ENCODE measurements around the gene GSN.

The GSN gene

GRCh38 chr9:121273064-121273775 is 5.3 kb downstream of the GSN start:
- no peak for DNase-seq

- no peak for DNase-seq
These were observed 6.9 kb downstream of the GSN start for GRCh38 chr9:121274851-121275250.

- no peak for DNase-seq
These were observed 8.1 kb downstream of the GSN start for GRCh38 chr9:121275781-121276658.

- DNase-seq, result no peak
These were observed 9.1 kb downstream of the GSN start for GRCh38 chr9:121277026-121277425.

GRCh38 chr9:121277518-121278295 is 9.7 kb downstream of the GSN start:
- DNase-seq, result no peak

GRCh38 chr9:121278477-121279261 is 10.7 kb downstream of the GSN start:
- DNase-seq, result no peak

GRCh38 chr9:121279776-121280388 is 11.9 kb downstream of the GSN start:
- DNase-seq, result no peak

GRCh38 chr9:121280715-121281613 is 13.0 kb downstream of the GSN start:
- no peak for DNase-seq

- no peak for DNase-seq
These were observed 13.8 kb downstream of the GSN start for GRCh38 chr9:121281614-121282276.

GRCh38 chr9:121282277-121283079 is 14.5 kb downstream of the GSN start:
- no peak for DNase-seq

- no peak for DNase-seq
These were observed 15.1 kb downstream of the GSN start for GRCh38 chr9:121283080-121283398.

GRCh38 chr9:121283856-121284732 is 16.1 kb downstream of the GSN start:
- no peak for DNase-seq

- no peak for DNase-seq
These were observed 16.9 kb downstream of the GSN start for GRCh38 chr9:121284733-121285451.

GRCh38 chr9:121285835-121286687 is 18.1 kb downstream of the GSN start:
- no peak for DNase-seq

- DNase-seq, result no peak
These were observed 18.7 kb downstream of the GSN start for GRCh38 chr9:121286688-121286972.

- DNase-seq, result no peak
These were observed 19.2 kb downstream of the GSN start for GRCh38 chr9:121286973-121287741.

GRCh38 chr9:121288673-121289025 is 20.7 kb downstream of the GSN start:
- DNase-seq, result no peak
